ENCODE data around the gene PLEKHA8. TPM values are rescaled to one million over a fixed set of nuclear protein-coding genes. Genes with fewer than 3 reads are reported as not detected.

The PLEKHA8 gene
- total RNA-seq, 2 experiments from 2014 or later, result 11.0 to 31.7 TPM

DNA sequence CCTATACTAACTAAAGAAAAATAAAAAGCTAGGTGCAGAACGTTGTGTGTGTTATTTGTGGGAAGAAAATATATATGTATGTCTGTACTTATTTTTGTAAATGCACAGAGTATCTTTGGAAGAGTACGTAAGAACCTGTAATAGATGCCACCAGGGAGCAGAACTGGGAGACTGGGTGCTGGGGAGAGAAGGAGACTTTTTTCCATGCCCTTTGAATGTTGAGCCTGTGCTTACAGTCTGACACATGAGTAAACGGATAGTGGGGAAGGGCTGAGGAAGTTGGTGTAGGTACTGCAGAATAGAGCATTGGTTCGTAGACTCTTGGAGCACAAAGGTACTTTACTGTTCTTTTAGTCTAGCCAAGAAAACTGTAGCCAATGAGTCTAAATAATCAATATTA, 37.3 kb upstream of the PLEKHA8 start:
- Histone ChIP-seq H3K4me1 (ENCODE audit: insufficient read depth, low read length, poor library complexity, severe bottlenecking) (peaks cover 27% of the 10 kb centered on the region), H3K9me3 (ENCODE audit: low read length) (peaks cover 18% of the 10 kb centered on the region; the same call in 1 of the 2 replicates), H3K79me2 (ENCODE audit: insufficient read depth, low read depth, low read length) (peaks cover 31% of the 10 kb centered on the region), H3K36me3 (ENCODE audit: insufficient read depth, low read length) (no peaks in the 10 kb centered on the region), H2AFZ (ENCODE audit: low read length) (no peak overlapping the region), H4K20me1 (ENCODE audit: insufficient read depth, low read length) (0 out of 2 replicates have a peak, but pooled peaks cover 4% of the 10 kb centered on the region), H3K27ac (ENCODE audit: low read depth, low read length, poor library complexity, severe bottlenecking) (no peak overlapping the region), H3K9me2 (ENCODE audit: insufficient read depth, low read length) (no peaks in the 10 kb centered on the region), H3K4me2 (ENCODE audit: low read length) (no peak overlapping the region), H3K4me3 (ENCODE audit: low read depth, low read length, poor library complexity, severe bottlenecking) (no peak overlapping the region)
- ChIA-PET CTCF (ENCODE audit: unreplicated experiment) (no interaction called here), POLR2A (interaction anchor here (1.1 kb wide), 1 partner anchor 14 kb away, joined by 3 read pairs; no protein-coding TSS in a partner anchor)
- BruUV-seq (replicated peaks), result no TSS peak
- no peak for DNase-seq (ENCODE audit: low spot score)
- TF ChIP-seq, protein P1, sequence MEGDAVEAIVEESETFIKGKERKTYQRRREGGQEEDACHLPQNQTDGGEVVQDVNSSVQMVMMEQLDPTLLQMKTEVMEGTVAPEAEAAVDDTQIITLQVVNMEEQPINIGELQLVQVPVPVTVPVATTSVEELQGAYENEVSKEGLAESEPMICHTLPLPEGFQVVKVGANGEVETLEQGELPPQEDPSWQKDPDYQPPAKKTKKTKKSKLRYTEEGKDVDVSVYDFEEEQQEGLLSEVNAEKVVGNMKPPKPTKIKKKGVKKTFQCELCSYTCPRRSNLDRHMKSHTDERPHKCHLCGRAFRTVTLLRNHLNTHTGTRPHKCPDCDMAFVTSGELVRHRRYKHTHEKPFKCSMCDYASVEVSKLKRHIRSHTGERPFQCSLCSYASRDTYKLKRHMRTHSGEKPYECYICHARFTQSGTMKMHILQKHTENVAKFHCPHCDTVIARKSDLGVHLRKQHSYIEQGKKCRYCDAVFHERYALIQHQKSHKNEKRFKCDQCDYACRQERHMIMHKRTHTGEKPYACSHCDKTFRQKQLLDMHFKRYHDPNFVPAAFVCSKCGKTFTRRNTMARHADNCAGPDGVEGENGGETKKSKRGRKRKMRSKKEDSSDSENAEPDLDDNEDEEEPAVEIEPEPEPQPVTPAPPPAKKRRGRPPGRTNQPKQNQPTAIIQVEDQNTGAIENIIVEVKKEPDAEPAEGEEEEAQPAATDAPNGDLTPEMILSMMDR (conservative IDR thresholded peaks at IDR 0.05; ENCODE audit: low read length), result no peak
- TF ChIP-seq EZH2phosphoT487 (IDR thresholded peaks at IDR 0.05; ENCODE audit: borderline replicate concordance, low read depth, low read length), result no peak
- intact Hi-C loops (cut with micrococcal nuclease; ENCODE audit: unreplicated experiment), result no loop called here

DNA sequence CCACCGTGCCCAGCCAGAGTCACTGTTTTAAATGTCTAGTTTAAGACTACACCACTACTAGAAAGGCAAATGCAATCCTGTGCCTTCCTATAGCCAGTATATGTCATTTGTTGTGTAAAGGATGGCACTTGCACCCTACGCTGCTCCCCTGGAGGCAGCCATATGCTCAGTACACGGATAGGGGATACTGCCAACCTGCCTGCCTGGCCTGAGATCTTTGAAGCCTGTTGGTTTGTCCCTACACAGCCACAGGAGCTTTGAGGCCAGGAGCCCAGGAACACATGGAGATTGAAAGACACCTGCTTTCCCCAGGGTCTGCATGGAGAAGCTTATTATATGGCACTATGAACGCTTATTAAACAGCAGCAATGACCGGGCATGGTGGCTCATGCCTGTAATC, 36.3 kb upstream of the PLEKHA8 start:
- no peak for TF ChIP-seq EZH2phosphoT487 (IDR thresholded peaks at IDR 0.05; ENCODE audit: borderline replicate concordance, low read depth, low read length)
- TF ChIP-seq, protein P1 (conservative IDR thresholded peaks at IDR 0.05; ENCODE audit: low read length), result no peak
- BruUV-seq (replicated peaks), result no TSS peak
- Histone ChIP-seq H3K36me3 (ENCODE audit: insufficient read depth, low read length) (no peaks in the 10 kb centered on the region; the same call in 1 of the 2 replicates), H4K20me1 (ENCODE audit: insufficient read depth, low read length) (0 out of 2 replicates have a peak, but pooled peaks cover 4% of the 10 kb centered on the region), H3K79me2 (ENCODE audit: insufficient read depth, low read depth, low read length) (peaks cover 21% of the 10 kb centered on the region), H3K9me2 (ENCODE audit: insufficient read depth, low read length) (no peaks in the 10 kb centered on the region), H3K27ac (ENCODE audit: low read depth, low read length, poor library complexity, severe bottlenecking) (no peak overlapping the region), H2AFZ (ENCODE audit: low read length) (no peak overlapping the region), H3K4me3 (ENCODE audit: low read depth, low read length, poor library complexity, severe bottlenecking) (no peak overlapping the region), H3K4me2 (ENCODE audit: low read length) (no peak overlapping the region), H3K4me1 (ENCODE audit: insufficient read depth, low read length, poor library complexity, severe bottlenecking) (peaks cover 19% of the 10 kb centered on the region), H3K9me3 (ENCODE audit: low read length) (peaks cover 25% of the 10 kb centered on the region)
- POLR2A ChIA-PET, result interaction anchor here (0.7 to 1.3 kb wide), 2 partner anchors 11 to 437 kb away, joined by 5 read pairs; no protein-coding TSS in a partner anchor
- intact Hi-C loops (cut with micrococcal nuclease; ENCODE audit: unreplicated experiment), result no loop called here
- no peak for DNase-seq (ENCODE audit: low spot score)
- CTCF ChIA-PET (ENCODE audit: unreplicated experiment), result interaction anchor here (1.1 kb wide), 1 partner anchor 43 kb away, joined by 4 read pairs; no protein-coding TSS in a partner anchor

DNA sequence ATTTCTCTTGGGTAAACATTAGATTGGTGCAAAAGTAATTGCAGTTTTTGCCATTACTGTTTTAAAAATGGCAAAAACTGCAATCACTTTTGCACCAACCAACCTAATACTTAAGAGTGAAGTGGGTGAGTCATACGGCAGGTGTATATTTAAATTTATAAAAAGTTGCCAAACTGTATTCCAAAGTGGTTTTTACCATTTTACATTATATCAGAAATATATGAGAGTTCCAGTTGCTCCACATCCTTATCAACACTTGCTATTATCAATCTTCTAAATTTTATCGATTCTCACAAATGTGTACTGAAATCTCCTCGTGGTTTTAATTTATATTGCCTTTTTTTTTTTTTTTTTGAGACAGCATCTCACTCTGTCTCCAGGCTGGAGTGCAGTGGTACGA, 35.1 kb upstream of the PLEKHA8 start:
- H3K4me2 ChIP-seq (ENCODE audit: low read length), result no peak overlapping the region
- H2AFZ ChIP-seq (ENCODE audit: low read length), result no peak overlapping the region
- no peak for DNase-seq (ENCODE audit: low spot score)
- ChIA-PET CTCF (ENCODE audit: unreplicated experiment) (no interaction called here), POLR2A (interaction anchor here (1.3 kb wide), 1 partner anchor 10 kb away, joined by 5 read pairs; no protein-coding TSS in a partner anchor)
- BruUV-seq (replicated peaks), result no TSS peak
- TF ChIP-seq, protein P1 (conservative IDR thresholded peaks at IDR 0.05; ENCODE audit: low read length), result no peak
- no peak for TF ChIP-seq EZH2phosphoT487 (IDR thresholded peaks at IDR 0.05; ENCODE audit: borderline replicate concordance, low read depth, low read length)
- peaks cover 33% of the 10 kb centered on the region for H3K9me3 ChIP-seq (ENCODE audit: low read length)
- no peaks in the 10 kb centered on the region for H4K20me1 ChIP-seq (ENCODE audit: insufficient read depth, low read length)
- peaks cover 9% of the 10 kb centered on the region; the same call in 1 of the 2 replicates for H3K79me2 ChIP-seq (ENCODE audit: insufficient read depth, low read depth, low read length)
- intact Hi-C loops (cut with micrococcal nuclease; ENCODE audit: unreplicated experiment), result no loop called here
- peaks cover 7% of the 10 kb centered on the region for H3K4me1 ChIP-seq (ENCODE audit: insufficient read depth, low read length, poor library complexity, severe bottlenecking)
- H3K36me3 ChIP-seq (ENCODE audit: insufficient read depth, low read length), result no peaks in the 10 kb centered on the region; the same call in 1 of the 2 replicates
- H3K9me2 ChIP-seq (ENCODE audit: insufficient read depth, low read length), result no peaks in the 10 kb centered on the region
- no peak overlapping the region for H3K4me3 ChIP-seq (ENCODE audit: low read depth, low read length, poor library complexity, severe bottlenecking)
- no peak overlapping the region for H3K27ac ChIP-seq (ENCODE audit: low read depth, low read length, poor library complexity, severe bottlenecking)
